Transverse colon (tissue), 4 donors: ENCODE data around the gene GNB1. TPM values are rescaled to one million over a fixed set of nuclear protein-coding genes. Genes with fewer than 3 reads are reported as not detected.

Experiments
- DNase-seq: peaks from one replicate; pipeline ENCODE4 v3.0.0-alpha.2; 2019
- H3K27ac ChIP-seq, 4 donors: fragments of 200-600 bp; sonication (generic); 2 replicates each; pipeline ENCODE4 v1.5.1; 2016 to 2018; ENCODE audit warnings: inconsistent platforms in 4 of 4
- H3K27me3 ChIP-seq: fragments of 200-600 bp; sonication (generic); 2 replicates; pipeline ENCODE4 v1.5.1; 2017; ENCODE audit warnings: inconsistent platforms
- H3K36me3 ChIP-seq, 4 donors: fragments of 200-600 bp; sonication (generic); 2 replicates each; pipeline ENCODE4 v1.5.1; 2017 to 2019; ENCODE audit warnings: inconsistent platforms in 4 of 4
- H3K4me1 ChIP-seq, 4 donors: fragments of 200-600 bp; sonication (generic); 2 replicates each; pipeline ENCODE4 v1.5.1; 2017 to 2020; ENCODE audit warnings: inconsistent platforms in 4 of 4
- H3K4me3 ChIP-seq, 4 donors: fragments of 200-600 bp; sonication (generic); 1 replicate in 1 of 4; 2 replicates in 3 of 4; pipeline versions ENCODE4 v1.5.1 to v1.6.1; 2017 to 2019; ENCODE audit warnings: inconsistent platforms in 4 of 4
- H3K9me3 ChIP-seq, 2 donors: fragments of 200-600 bp; sonication (generic); 2 replicates each; pipeline ENCODE4 v1.5.1; 2017 to 2019; ENCODE audit warnings: inconsistent platforms in 2 of 2
- EP300 ChIP-seq: sonication (generic); formaldehyde crosslinking; IDR thresholded peaks from one replicate; pipeline ENCODE4 v1.6.1; 2017; ENCODE audit warnings: antibody characterized with exemption, low read depth
- POLR2A ChIP-seq: fragments of 450-650 bp; IDR thresholded peaks from one replicate; pipeline ENCODE4 v1.6.1; 2016; ENCODE audit warnings: antibody characterized with exemption, mild to moderate bottlenecking, moderate library complexity
- POLR2AphosphoS5 ChIP-seq, 3 donors: sonication (generic); formaldehyde crosslinking; IDR thresholded peaks; one replicate each; pipeline ENCODE4 v1.6.1; 2016; ENCODE audit warnings: antibody characterized with exemption in 3 of 3
- WGBS, 2 donors: methylation state at CpG; one replicate each; pipeline ENCODE4 v1.1.5; 2018; ENCODE audit warnings: low coverage in 1 of 2; 5-methylcytosine and 5-hydroxymethylcytosine counted together
- in situ Hi-C, 4 donors: fragments of 200-750 bp; cut with MboI; loops; one replicate each; pipeline versions ENCODE4 v1.15.0 to v1.15.1; 2017; ENCODE audit warnings: low sequenced_read_pairs in 3 of 4, low pct_ligation_motif_present in 1 of 4, low pct_unique_long_range_greater_than_20kb in 1 of 4
- intact Hi-C: fragments of 100-400 bp; cut with DNase I; formaldehyde crosslinking; loops from one replicate; pipeline ENCODE4 v1.15.1; 2023; ENCODE audit warnings: low total_unique reads
- total RNA-seq, 4 donors: library from RNA; depleted of rRNA; stranded (reverse); fragments of >200 nt; gene quantifications; one replicate each; pipeline ENCODE4 v1.1.0, GENCODE V29; 2016
- TF ChIP-seq, protein P1 (sequence below), 5 experiments: fragments of 200-600 bp in 3 of 5; fragments of 450-650 bp in 2 of 5; sonication (generic) in 3 of 5; IDR thresholded peaks; 1 replicate in 2 of 5; 2 replicates in 3 of 5; pipeline ENCODE4 v1.5.1; 2016 to 2017; ENCODE audit warnings: antibody characterized with exemption in 5 of 5, inconsistent platforms in 3 of 5, mild to moderate bottlenecking in 2 of 5, moderate library complexity in 1 of 5

The GNB1 gene
- total RNA-seq, 4 donors from 2014 or later = 123 to 191 (median 174) TPM

DNA sequence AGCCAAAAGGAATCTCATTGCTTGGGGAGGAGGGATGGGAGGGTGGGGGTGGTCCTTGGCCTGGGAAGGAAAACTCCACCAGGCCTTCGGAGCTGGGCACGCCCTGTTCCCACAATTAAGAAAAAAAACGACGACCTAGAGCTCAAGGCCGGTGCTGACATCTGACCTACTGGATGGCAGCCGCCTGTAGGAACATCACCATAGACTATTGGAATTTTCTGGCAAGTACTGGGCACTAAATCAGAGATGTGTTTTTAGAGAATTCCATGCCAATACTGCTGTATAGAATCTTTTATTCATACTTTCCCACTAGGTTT lies 113.3 kb downstream of the GNB1 start:
- Histone ChIP-seq H3K4me1 (peaks cover 51 to 72% (median 69%) of the 10 kb centered on the region in 4 donors), H3K27me3 (no peaks in the 10 kb centered on the region), H3K9me3 (no peaks in the 10 kb centered on the region), H3K4me3 (peak overlapping the region; percentile 60 to 97 (median 66)), H3K27ac (peak overlapping the region; percentile 91 to 97 (median 96)), H3K36me3 (peaks cover 0 to 3% (median 1%) of the 10 kb centered on the region in 4 donors)
- DNase-seq = no peak
- WGBS, 2 donors = 0% methylated on average over 2 to 6 of the region's 6 CpGs
- TF ChIP-seq POLR2A (no peak), POLR2AphosphoS5 (IDR thresholded peaks at IDR 0.05) (peak in 1 of 3 donors; percentile 27)
- in situ Hi-C loops = no loop called here
- intact Hi-C loops = no loop called here

DNA sequence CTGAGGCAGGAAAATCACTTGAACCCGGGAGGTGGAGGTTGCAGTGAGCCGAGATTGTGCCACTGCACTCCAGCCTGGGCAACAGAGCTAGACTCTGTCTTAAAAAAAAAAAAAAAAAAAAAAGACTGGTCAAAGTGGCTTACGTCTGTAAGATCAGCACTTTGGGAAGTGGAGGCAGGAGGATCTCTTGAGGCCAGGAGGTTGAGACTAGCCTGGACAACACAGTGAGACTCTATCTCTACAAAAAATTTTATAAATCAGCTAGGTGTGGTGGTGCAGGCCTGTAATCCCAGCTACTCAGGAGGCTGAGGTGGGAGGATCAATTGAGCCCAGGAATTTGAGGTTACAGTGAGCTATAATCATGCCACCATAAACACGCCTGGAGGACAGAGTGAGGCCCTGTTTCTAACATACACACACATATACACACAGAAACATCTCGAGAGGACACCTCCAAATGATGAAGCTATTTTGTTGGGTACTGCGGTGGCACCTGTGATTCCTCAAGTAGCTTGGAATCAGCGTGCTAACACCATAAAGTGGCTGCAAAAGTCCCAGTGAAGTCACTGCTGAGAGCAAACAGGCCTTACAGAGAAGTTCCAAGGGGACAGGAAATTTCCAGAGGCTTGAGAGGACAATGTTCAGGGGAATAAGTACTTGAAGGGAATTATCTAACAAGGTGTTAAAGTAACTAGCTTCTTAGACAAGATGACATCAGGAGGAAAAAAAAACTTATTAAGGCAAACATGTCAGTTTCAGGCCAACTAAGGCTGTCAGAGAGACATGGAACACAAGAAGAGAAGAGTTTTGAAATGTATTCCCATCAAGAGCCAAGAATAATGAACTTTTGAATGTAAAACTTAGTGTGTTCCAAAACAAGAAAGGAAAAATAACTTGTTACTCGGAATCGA lies 114.0 kb downstream of the GNB1 start:
- in situ Hi-C loops = no loop called here
- Histone ChIP-seq H3K27me3 (no peaks in the 10 kb centered on the region), H3K4me3 (peak overlapping the region; percentile 60 to 97 (median 66)), H3K27ac (peak overlapping the region; percentile 91 to 97 (median 96)), H3K36me3 (peaks cover 0 to 9% (median 4%) of the 10 kb centered on the region in 4 donors), H3K4me1 (peaks cover 44 to 66% (median 63%) of the 10 kb centered on the region in 4 donors), H3K9me3 (no peaks in the 10 kb centered on the region)
- intact Hi-C loops = no loop called here
- TF ChIP-seq POLR2A (no peak), POLR2AphosphoS5 (IDR thresholded peaks at IDR 0.05) (no peak), EP300 (no peak)
- TF ChIP-seq, protein P1, sequence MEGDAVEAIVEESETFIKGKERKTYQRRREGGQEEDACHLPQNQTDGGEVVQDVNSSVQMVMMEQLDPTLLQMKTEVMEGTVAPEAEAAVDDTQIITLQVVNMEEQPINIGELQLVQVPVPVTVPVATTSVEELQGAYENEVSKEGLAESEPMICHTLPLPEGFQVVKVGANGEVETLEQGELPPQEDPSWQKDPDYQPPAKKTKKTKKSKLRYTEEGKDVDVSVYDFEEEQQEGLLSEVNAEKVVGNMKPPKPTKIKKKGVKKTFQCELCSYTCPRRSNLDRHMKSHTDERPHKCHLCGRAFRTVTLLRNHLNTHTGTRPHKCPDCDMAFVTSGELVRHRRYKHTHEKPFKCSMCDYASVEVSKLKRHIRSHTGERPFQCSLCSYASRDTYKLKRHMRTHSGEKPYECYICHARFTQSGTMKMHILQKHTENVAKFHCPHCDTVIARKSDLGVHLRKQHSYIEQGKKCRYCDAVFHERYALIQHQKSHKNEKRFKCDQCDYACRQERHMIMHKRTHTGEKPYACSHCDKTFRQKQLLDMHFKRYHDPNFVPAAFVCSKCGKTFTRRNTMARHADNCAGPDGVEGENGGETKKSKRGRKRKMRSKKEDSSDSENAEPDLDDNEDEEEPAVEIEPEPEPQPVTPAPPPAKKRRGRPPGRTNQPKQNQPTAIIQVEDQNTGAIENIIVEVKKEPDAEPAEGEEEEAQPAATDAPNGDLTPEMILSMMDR (IDR thresholded peaks at IDR 0.05) = no peak
- DNase-seq = no peak
- WGBS, 2 donors = 38 to 55% methylated on average over 4 to 9 of the region's 9 CpGs

DNA sequence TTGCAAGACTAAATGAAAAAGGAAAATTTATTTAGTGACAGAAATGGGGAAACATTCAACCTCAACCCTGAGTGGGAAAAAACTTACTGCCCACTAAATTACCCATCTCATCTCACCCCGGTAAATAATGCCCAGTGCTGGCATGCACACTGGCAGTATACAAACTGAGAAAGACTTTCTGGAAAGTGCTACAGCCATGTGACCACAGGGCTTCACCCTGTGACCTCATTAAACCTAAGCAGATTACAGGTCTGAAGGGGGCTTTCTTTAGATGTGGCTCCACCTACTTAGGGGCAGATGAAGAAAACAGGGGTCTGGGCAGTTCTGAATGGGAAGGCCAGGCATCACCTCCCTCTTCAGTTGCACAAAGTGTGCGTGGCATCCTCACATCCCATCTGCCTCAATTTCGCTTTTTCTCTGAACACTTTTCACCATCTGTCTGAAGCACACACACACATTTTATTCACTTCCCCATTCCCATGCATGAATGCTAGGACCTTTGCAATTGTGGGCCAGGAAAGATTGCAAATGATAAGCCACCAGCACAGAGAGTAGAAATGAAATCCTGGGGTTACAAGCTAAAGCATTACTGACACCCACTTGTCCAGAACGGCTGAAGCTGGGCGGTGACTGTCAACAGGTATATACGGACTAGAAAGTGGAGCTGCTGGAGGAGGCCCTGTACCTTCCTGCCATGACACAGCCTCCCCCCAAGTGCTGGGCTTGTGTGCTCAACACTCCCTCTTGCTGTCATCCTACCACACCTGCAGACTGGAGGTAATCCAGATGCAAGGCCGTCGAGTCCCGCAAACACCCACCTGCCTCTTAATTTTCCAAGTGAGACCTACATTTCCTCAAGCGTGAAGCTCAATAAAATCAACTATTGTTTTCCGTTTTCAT lies 115.3 kb downstream of the GNB1 start:
- Histone ChIP-seq H3K27ac (peak overlapping the region; percentile 91 to 97 (median 96)), H3K27me3 (no peaks in the 10 kb centered on the region), H3K4me3 (no peak overlapping the region), H3K9me3 (peaks cover 4 to 6% of the 10 kb centered on the region in 2 donors), H3K4me1 (peaks cover 31 to 52% (median 50%) of the 10 kb centered on the region in 4 donors), H3K36me3 (peaks cover 0 to 18% (median 8%) of the 10 kb centered on the region in 4 donors)
- DNase-seq = no peak
- WGBS, 2 donors = 44 to 80% methylated on average over 2 to 11 of the region's 11 CpGs
- TF ChIP-seq EP300 = no peak
- TF ChIP-seq, protein P1 (IDR thresholded peaks at IDR 0.05) = no peak
- no peak for TF ChIP-seq POLR2AphosphoS5 (IDR thresholded peaks at IDR 0.05)
- TF ChIP-seq POLR2A = no peak
- intact Hi-C loops (no loop called here), in situ Hi-C loops (no loop called here)

DNA sequence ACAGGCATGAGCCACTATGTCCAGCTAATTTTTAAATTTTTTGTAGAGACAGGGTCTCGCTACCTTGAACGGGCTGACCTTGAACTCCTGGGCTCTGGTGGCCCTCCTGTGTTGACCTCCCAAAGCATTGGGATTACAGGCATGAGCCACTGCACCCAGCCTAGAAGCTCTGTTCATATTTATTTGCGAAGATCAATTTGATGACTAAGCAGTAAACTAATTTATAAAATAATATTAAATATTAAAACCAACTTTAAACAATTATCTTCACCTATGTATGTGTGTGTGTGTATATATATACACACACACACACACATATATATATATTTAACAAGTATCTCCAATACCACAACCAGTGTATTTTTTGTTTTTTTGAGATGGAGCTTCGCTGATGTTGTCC lies 117.0 kb downstream of the GNB1 start:
- Histone ChIP-seq H3K4me1 (peaks cover 20 to 35% (median 33%) of the 10 kb centered on the region in 4 donors), H3K4me3 (no peak overlapping the region), H3K9me3 (peaks cover 4 to 7% of the 10 kb centered on the region in 2 donors), H3K27me3 (no peaks in the 10 kb centered on the region), H3K36me3 (peaks cover 0 to 18% (median 8%) of the 10 kb centered on the region in 4 donors), H3K27ac (no peak overlapping the region)
- in situ Hi-C loops = loop anchor here in 1 of 4 donors (25.0 kb wide), 1 partner anchor 113 kb away; the partner anchor contains the start of gene GNB1
- WGBS, 2 donors = 100% methylated on average over 4 of the region's 4 CpGs
- intact Hi-C loops = no loop called here
- no peak for TF ChIP-seq EP300
- no peak for TF ChIP-seq POLR2A
- TF ChIP-seq POLR2AphosphoS5 (IDR thresholded peaks at IDR 0.05) = no peak
- TF ChIP-seq, protein P1 (IDR thresholded peaks at IDR 0.05) = no peak
- DNase-seq = no peak
